Erythroblast (primary cell): ENCODE results near the gene RBM23.

Experiments used
- GATA1 ChIP-seq: IDR thresholded peaks from 2 replicates; pipeline ENCODE4 v1.6.1; 2011; ENCODE audit warnings: low read depth, mild to moderate bottlenecking, control low read depth, low read length, moderate library complexity
- POLR2A ChIP-seq: IDR thresholded peaks from 2 replicates; pipeline ENCODE4 v1.6.1; 2011; ENCODE audit warnings: mild to moderate bottlenecking, low read length

GRCh38 chr14:22966783-22967269 is 47.9 kb upstream of the RBM23 start:
- TF ChIP-seq POLR2A: no peak
- no peak for TF ChIP-seq GATA1
